GM23338 (cell line): ENCODE results near the gene CSTF3. TPM values are rescaled to one million over a fixed set of nuclear protein-coding genes. Genes with fewer than 3 reads are reported as not detected.

Source experiments
- ATAC-seq: fragments of 200-7000 bp; cut with Tn5 transposase; 3 replicates; pipeline ENCODE4 v1.9.1; 2020
- DNase-seq: peaks from one replicate; pipeline ENCODE4 v3.0.0-alpha.2; 2015; ENCODE audit warnings: low spot score
- H2AFZ ChIP-seq: fragments of 200-600 bp; sonication (generic); 2 replicates; pipeline ENCODE4 v1.8.0; 2016; ENCODE audit warnings: antibody characterized with exemption, mild to moderate bottlenecking, moderate library complexity
- H3F3A ChIP-seq: fragments of 200-600 bp; sonication (generic); replicated peaks from 2 replicates; pipeline ENCODE4 v1.8.0; 2017; ENCODE audit warnings: antibody characterized with exemption, mixed run types, low read depth
- H3K27ac ChIP-seq: fragments of 200-600 bp; sonication (generic); 2 replicates; pipeline ENCODE4 v1.6.1; 2016; ENCODE audit warnings: low read depth
- H3K27me3 ChIP-seq: fragments of 200-600 bp; sonication (generic); 2 replicates; pipeline ENCODE4 v1.8.0; 2016; ENCODE audit warnings: mild to moderate bottlenecking, mixed run types, moderate library complexity; ENCODE audit not compliant: insufficient read depth
- H3K36me3 ChIP-seq: fragments of 200-600 bp; sonication (generic); 2 replicates; pipeline ENCODE4 v1.8.0; 2016; ENCODE audit warnings: mild to moderate bottlenecking; ENCODE audit not compliant: insufficient read depth
- H3K4me1 ChIP-seq: fragments of 200-600 bp; sonication (generic); 2 replicates; pipeline ENCODE4 v1.8.0; 2016; ENCODE audit warnings: mild to moderate bottlenecking, moderate library complexity; ENCODE audit not compliant: insufficient read depth
- H3K4me2 ChIP-seq: fragments of 200-600 bp; sonication (generic); 2 replicates; pipeline ENCODE4 v1.7.1; 2017; ENCODE audit warnings: mixed run types
- H3K4me3 ChIP-seq: fragments of 200-600 bp; sonication (generic); 2 replicates; pipeline ENCODE4 v1.6.1; 2016; ENCODE audit warnings: mixed run types
- H3K79me2 ChIP-seq: fragments of 200-600 bp; sonication (generic); replicated peaks from 2 replicates; pipeline ENCODE4 v1.8.0; 2017; ENCODE audit warnings: mild to moderate bottlenecking; ENCODE audit not compliant: insufficient read depth
- H3K9me2 ChIP-seq: fragments of 200-600 bp; sonication (generic); 2 replicates; pipeline ENCODE4 v1.8.0; 2017; ENCODE audit not compliant: insufficient read depth
- H4K20me1 ChIP-seq: fragments of 200-600 bp; sonication (generic); replicated peaks from 2 replicates; pipeline ENCODE4 v1.8.0; 2017; ENCODE audit warnings: mild to moderate bottlenecking; ENCODE audit not compliant: insufficient read depth
- H3K27ac Mint-ChIP-seq: 2 replicates; pipeline ENCODE4 v1.8.0; 2020; ENCODE audit warnings: inconsistent platforms, mild to moderate bottlenecking, moderate library complexity, mixed read lengths
- H3K27me3 Mint-ChIP-seq: 3 replicates; pipeline ENCODE4 v1.8.0; 2022; ENCODE audit warnings: low read depth, mild to moderate bottlenecking, moderate library complexity, mixed read lengths, inconsistent platforms; ENCODE audit not compliant: insufficient read depth, poor library complexity
- H3K36me3 Mint-ChIP-seq: 3 replicates; pipeline ENCODE4 v1.8.0; 2021; ENCODE audit warnings: low read depth, mild to moderate bottlenecking, inconsistent platforms, moderate library complexity, mixed read lengths
- H3K4me1 Mint-ChIP-seq: 3 replicates; pipeline ENCODE4 v1.8.0; 2020; ENCODE audit warnings: mild to moderate bottlenecking, inconsistent platforms, mixed read lengths
- H3K4me3 Mint-ChIP-seq: 3 replicates; pipeline ENCODE4 v1.8.0; 2021; ENCODE audit warnings: moderate library complexity, mild to moderate bottlenecking, inconsistent platforms, mixed read lengths
- H3K9me3 Mint-ChIP-seq: 3 replicates; pipeline ENCODE4 v1.8.0; 2020; ENCODE audit warnings: moderate library complexity, mild to moderate bottlenecking, inconsistent platforms, mixed read lengths
- CREB1 ChIP-seq: fragments of 250-450 bp; sonication (Bioruptor Pico); IDR thresholded peaks from 2 replicates; pipeline ENCODE4 v1.5.0; 2020; ENCODE audit warnings: low read depth, mild to moderate bottlenecking, moderate library complexity
- JUNB ChIP-seq: IDR thresholded peaks from one replicate; pipeline ENCODE4 v1.6.1; 2016; ENCODE audit warnings: antibody characterized with exemption; ENCODE audit not compliant: unreplicated experiment
- NANOG ChIP-seq: IDR thresholded peaks from 2 replicates; pipeline ENCODE4 v1.6.1; 2016; ENCODE audit warnings: antibody characterized with exemption, borderline replicate concordance
- POLR2AphosphoS5 ChIP-seq: IDR thresholded peaks from 2 replicates; pipeline ENCODE4 v1.6.1; 2016; ENCODE audit warnings: antibody characterized with exemption, low read depth
- STAT1 ChIP-seq: IDR thresholded peaks from one replicate; pipeline ENCODE4 v1.6.1; 2016; ENCODE audit warnings: antibody characterized with exemption; ENCODE audit not compliant: unreplicated experiment
- ZNF114 ChIP-seq: fragments of 250-450 bp; sonication (Bioruptor Pico); IDR thresholded peaks from 2 replicates; pipeline ENCODE4 v1.5.0; 2020; ENCODE audit warnings: mild to moderate bottlenecking, moderate library complexity
- ZNF331 ChIP-seq: fragments of 250-450 bp; sonication (Bioruptor Pico); IDR thresholded peaks from 2 replicates; pipeline ENCODE4 v1.5.0; 2020; ENCODE audit warnings: low read depth, mild to moderate bottlenecking, moderate library complexity
- polyA plus RNA-seq: library from polyadenylated mRNA; unstranded; fragments of >200 nt; fragmentation: Nextera tagmentation; extraction: Ambion mirVana; gene quantifications from 2 replicates; pipeline ENCODE4 v1.2.1, GENCODE V29; 2016
- total RNA-seq: library from RNA; depleted of rRNA; stranded (reverse); fragments of >200 nt; shearing (Covaris generic); gene quantifications from 2 replicates; pipeline ENCODE4 v1.2.3, GENCODE V29; 2014
- TF ChIP-seq, protein P1 (sequence below): fragments of 250-450 bp; sonication (Bioruptor Pico); IDR thresholded peaks from 2 replicates; pipeline ENCODE4 v1.5.0; 2020; ENCODE audit warnings: mild to moderate bottlenecking, moderate library complexity
- TF ChIP-seq, protein P2 (sequence below): IDR thresholded peaks from 2 replicates; pipeline ENCODE4 v1.6.1; 2016; ENCODE audit warnings: antibody characterized with exemption

Gene CSTF3
- total and polyA plus RNA-seq, 2 experiments from 2014 or later = 83.2 to 158 TPM

DNA sequence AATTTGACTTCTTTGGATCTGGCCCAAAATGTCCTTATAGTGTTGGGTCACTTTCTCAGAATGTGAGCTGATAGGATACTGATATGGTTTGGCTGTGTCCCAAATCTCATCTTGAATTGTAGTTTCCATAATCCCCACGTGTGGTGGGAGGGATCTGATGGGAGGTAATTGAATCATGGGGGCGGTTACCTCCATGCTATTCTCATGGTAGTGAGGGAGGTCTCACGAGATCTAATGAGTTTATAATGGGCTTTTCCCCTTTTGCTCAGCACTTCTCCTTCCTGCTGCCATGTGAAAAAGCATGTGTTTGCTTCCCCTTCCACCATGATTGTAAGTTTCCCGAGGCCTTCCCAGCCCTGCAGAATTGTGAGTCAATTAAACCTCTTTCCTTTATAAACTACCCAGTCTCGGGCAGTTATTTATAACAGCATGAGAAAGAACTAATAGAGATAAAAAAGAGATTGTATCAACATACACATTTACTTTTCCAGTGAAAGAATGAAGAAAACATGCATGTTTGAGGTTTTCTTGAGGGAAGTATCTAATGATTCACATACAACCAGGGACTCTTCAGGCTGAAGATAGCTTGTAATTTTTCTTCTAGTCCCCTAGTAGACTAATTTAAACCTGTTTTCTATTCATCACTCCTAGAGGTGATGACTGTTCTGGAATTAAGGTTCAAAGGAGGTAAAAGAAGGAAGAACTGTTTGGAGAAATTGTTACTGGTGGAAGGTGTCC, 17.3 kb upstream of the CSTF3 start:
- Histone ChIP-seq H3K79me2 (no peaks in the 10 kb centered on the region), H3K4me2 (peak overlapping the region; percentile 52), H3K4me1 (peaks cover 15% of the 10 kb centered on the region), H3K27ac (no peak overlapping the region), H4K20me1 (no peaks in the 10 kb centered on the region), H3K36me3 (no peaks in the 10 kb centered on the region), H3K9me2 (no peaks in the 10 kb centered on the region), H3K4me3 (peak overlapping the region; percentile 18; the same call in 1 of the 2 replicates), H3K27me3 (no peaks in the 10 kb centered on the region), H3F3A (no peaks in the 10 kb centered on the region), H2AFZ (no peak overlapping the region)
- ATAC-seq (peak; percentile 22; the same call in 1 of the 3 replicates), DNase-seq (peak; percentile 19)
- Mint-ChIP-seq H3K4me1 (peaks cover 21% of the 10 kb centered on the region), H3K9me3 (no peaks in the 10 kb centered on the region), H3K27me3 (peaks cover 2% of the 10 kb centered on the region), H3K36me3 (no peaks in the 10 kb centered on the region), H3K27ac (0 out of 2 replicates have a peak overlapping the region, but pooled peaks have one; percentile 6), H3K4me3 (no peak overlapping the region)
- TF ChIP-seq STAT1 (no peak), JUNB (no peak), POLR2AphosphoS5 (no peak), CREB1 (no peak), ZNF114 (CRISPR knock-in tag) (no peak), ZNF331 (CRISPR knock-in tag) (no peak), NANOG (no peak)
- TF ChIP-seq, protein P1, sequence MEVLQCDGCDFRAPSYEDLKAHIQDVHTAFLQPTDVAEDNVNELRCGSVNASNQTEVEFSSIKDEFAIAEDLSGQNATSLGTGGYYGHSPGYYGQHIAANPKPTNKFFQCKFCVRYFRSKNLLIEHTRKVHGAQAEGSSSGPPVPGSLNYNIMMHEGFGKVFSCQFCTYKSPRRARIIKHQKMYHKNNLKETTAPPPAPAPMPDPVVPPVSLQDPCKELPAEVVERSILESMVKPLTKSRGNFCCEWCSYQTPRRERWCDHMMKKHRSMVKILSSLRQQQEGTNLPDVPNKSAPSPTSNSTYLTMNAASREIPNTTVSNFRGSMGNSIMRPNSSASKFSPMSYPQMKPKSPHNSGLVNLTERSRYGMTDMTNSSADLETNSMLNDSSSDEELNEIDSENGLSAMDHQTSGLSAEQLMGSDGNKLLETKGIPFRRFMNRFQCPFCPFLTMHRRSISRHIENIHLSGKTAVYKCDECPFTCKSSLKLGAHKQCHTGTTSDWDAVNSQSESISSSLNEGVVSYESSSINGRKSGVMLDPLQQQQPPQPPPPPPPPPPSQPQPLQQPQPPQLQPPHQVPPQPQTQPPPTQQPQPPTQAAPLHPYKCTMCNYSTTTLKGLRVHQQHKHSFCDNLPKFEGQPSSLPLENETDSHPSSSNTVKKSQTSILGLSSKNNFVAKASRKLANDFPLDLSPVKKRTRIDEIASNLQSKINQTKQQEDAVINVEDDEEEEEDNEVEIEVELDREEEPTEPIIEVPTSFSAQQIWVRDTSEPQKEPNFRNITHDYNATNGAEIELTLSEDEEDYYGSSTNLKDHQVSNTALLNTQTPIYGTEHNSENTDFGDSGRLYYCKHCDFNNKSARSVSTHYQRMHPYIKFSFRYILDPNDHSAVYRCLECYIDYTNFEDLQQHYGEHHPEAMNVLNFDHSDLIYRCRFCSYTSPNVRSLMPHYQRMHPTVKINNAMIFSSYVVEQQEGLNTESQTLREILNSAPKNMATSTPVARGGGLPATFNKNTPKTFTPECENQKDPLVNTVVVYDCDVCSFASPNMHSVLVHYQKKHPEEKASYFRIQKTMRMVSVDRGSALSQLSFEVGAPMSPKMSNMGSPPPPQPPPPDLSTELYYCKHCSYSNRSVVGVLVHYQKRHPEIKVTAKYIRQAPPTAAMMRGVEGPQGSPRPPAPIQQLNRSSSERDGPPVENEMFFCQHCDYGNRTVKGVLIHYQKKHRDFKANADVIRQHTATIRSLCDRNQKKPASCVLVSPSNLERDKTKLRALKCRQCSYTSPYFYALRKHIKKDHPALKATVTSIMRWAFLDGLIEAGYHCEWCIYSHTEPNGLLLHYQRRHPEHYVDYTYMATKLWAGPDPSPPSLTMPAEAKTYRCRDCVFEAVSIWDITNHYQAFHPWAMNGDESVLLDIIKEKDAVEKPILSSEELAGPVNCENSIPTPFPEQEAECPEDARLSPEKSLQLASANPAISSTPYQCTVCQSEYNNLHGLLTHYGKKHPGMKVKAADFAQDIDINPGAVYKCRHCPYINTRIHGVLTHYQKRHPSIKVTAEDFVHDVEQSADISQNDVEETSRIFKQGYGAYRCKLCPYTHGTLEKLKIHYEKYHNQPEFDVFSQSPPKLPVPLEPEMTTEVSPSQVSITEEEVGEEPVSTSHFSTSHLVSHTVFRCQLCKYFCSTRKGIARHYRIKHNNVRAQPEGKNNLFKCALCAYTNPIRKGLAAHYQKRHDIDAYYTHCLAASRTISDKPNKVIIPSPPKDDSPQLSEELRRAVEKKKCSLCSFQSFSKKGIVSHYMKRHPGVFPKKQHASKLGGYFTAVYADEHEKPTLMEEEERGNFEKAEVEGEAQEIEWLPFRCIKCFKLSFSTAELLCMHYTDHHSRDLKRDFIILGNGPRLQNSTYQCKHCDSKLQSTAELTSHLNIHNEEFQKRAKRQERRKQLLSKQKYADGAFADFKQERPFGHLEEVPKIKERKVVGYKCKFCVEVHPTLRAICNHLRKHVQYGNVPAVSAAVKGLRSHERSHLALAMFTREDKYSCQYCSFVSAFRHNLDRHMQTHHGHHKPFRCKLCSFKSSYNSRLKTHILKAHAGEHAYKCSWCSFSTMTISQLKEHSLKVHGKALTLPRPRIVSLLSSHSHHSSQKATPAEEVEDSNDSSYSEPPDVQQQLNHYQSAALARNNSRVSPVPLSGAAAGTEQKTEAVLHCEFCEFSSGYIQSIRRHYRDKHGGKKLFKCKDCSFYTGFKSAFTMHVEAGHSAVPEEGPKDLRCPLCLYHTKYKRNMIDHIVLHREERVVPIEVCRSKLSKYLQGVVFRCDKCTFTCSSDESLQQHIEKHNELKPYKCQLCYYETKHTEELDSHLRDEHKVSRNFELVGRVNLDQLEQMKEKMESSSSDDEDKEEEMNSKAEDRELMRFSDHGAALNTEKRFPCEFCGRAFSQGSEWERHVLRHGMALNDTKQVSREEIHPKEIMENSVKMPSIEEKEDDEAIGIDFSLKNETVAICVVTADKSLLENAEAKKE (CRISPR knock-in tag) = no peak
- TF ChIP-seq, protein P2, sequence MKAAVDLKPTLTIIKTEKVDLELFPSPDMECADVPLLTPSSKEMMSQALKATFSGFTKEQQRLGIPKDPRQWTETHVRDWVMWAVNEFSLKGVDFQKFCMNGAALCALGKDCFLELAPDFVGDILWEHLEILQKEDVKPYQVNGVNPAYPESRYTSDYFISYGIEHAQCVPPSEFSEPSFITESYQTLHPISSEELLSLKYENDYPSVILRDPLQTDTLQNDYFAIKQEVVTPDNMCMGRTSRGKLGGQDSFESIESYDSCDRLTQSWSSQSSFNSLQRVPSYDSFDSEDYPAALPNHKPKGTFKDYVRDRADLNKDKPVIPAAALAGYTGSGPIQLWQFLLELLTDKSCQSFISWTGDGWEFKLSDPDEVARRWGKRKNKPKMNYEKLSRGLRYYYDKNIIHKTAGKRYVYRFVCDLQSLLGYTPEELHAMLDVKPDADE = no peak
